Cardiac fibroblast (primary cell): ENCODE measurements around the gene AHRR.
A peak's percentile ranks its signal among the peaks of the same experiment; 100 is the strongest.
"Not testable (repeated sequence)": the region's sequence is repeated elsewhere in the genome, so short reads cannot be mapped to it uniquely, and the experiment has no call there.

Experiments used
- DNase-seq, 2 donors: peaks; one replicate each; pipeline versions ENCODE4 v3.0.0 to v3.0.0-alpha.2; 2010; ENCODE audit warnings: low read depth in 2 of 2
- H3K4me3 ChIP-seq, 2 donors: replicated peaks in 1 of 2; 1 replicate in 1 of 2; 2 replicates in 1 of 2; pipeline ENCODE4 v1.5.1; 2011; ENCODE audit warnings: low read depth in 2 of 2, low read length in 2 of 2, mild to moderate bottlenecking in 2 of 2, moderate library complexity in 1 of 2
- TF ChIP-seq, protein P1 (sequence below): IDR thresholded peaks from one replicate; pipeline ENCODE4 v1.5.1; 2011; ENCODE audit warnings: low read depth, mild to moderate bottlenecking, low read length, inconsistent platforms

The AHRR gene

GRCh38 chr5:364497-364896, 43.0 kb downstream of the AHRR start:
- H3K4me3 ChIP-seq, result no peak overlapping the region
- DNase-seq, result no peak
- TF ChIP-seq, protein P1, sequence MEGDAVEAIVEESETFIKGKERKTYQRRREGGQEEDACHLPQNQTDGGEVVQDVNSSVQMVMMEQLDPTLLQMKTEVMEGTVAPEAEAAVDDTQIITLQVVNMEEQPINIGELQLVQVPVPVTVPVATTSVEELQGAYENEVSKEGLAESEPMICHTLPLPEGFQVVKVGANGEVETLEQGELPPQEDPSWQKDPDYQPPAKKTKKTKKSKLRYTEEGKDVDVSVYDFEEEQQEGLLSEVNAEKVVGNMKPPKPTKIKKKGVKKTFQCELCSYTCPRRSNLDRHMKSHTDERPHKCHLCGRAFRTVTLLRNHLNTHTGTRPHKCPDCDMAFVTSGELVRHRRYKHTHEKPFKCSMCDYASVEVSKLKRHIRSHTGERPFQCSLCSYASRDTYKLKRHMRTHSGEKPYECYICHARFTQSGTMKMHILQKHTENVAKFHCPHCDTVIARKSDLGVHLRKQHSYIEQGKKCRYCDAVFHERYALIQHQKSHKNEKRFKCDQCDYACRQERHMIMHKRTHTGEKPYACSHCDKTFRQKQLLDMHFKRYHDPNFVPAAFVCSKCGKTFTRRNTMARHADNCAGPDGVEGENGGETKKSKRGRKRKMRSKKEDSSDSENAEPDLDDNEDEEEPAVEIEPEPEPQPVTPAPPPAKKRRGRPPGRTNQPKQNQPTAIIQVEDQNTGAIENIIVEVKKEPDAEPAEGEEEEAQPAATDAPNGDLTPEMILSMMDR, result no peak

GRCh38 chr5:366541-367357, 45.2 kb downstream of the AHRR start:
- TF ChIP-seq, protein P1, result no peak
- H3K4me3 ChIP-seq, result no peak overlapping the region
- DNase-seq, result no peak

GRCh38 chr5:367358-368130, 46.0 kb downstream of the AHRR start:
- DNase-seq, result no peak
- TF ChIP-seq, protein P1, result no peak
- no peak overlapping the region for H3K4me3 ChIP-seq

GRCh38 chr5:368183-369084, 46.9 kb downstream of the AHRR start:
- DNase-seq, result peak; percentile 70 to 83
- TF ChIP-seq, protein P1, result no peak
- H3K4me3 ChIP-seq, result no peak overlapping the region

GRCh38 chr5:369151-369868, 47.8 kb downstream of the AHRR start:
- TF ChIP-seq, protein P1, result no peak
- H3K4me3 ChIP-seq, result no peak overlapping the region
- peak in 1 of 2 donors; percentile 43 for DNase-seq

GRCh38 chr5:369869-370236, 48.3 kb downstream of the AHRR start:
- DNase-seq, H3K4me3 ChIP-seq: not testable (repeated sequence)
